Heart left ventricle (tissue), 13 donors: Measurements from ENCODE around the gene ST3GAL4.

Experiments
- POLR2A ChIP-seq, 2 donors: fragments of 450-650 bp; IDR thresholded peaks; one replicate each; pipeline ENCODE4 v1.6.1; 2017; ENCODE audit warnings: antibody characterized with exemption in 2 of 2, mild to moderate bottlenecking in 2 of 2, moderate library complexity in 2 of 2
- TF ChIP-seq, protein P1 (sequence below), 12 donors: fragments of 200-600 bp; sonication (generic) in 4 of 12; IDR thresholded peaks; one replicate each; pipeline versions ENCODE4 v1.5.0 to v1.8.0; 2018 to 2022; ENCODE audit warnings: antibody characterized with exemption in 12 of 12, mild to moderate bottlenecking in 5 of 12
- donor health status: ischemic (EF 13 %, LVEDD 7.1; RV severe dilation, severe dysfunction).
- donor health status: DM: no; HTN: yes; CAD: no.
- donor health status: DM: no; HTN: no; CAD: no.
- donor health status: ischemic (EF 25% LVEDD 6.9; RV normal size, moderate dysfunction).
- donor health status: ischemic (EF 25% LVEDD 5.7; RV mildly dilated, moderate dysfunction).
- donor health status: ischemic (EF 35%, LVEDD 5.7; RV mildly dilated, moderate dysfunction).
- donor health status: nonischemic (EF 11% LVEDD 7.7; RV severe dilation, severe dysfunction).
- donor health status: DM: yes; HTN: yes; CAD: no.
- donor health status: PGD.
- donor health status: ischemic (EF 29% LVEDD 5.4; RV normal size, mild dysfunction).
- donor health status: nonischemic (EF 23%, LVEDD 6.1; RV moderate dilation, normal function).

DNA sequence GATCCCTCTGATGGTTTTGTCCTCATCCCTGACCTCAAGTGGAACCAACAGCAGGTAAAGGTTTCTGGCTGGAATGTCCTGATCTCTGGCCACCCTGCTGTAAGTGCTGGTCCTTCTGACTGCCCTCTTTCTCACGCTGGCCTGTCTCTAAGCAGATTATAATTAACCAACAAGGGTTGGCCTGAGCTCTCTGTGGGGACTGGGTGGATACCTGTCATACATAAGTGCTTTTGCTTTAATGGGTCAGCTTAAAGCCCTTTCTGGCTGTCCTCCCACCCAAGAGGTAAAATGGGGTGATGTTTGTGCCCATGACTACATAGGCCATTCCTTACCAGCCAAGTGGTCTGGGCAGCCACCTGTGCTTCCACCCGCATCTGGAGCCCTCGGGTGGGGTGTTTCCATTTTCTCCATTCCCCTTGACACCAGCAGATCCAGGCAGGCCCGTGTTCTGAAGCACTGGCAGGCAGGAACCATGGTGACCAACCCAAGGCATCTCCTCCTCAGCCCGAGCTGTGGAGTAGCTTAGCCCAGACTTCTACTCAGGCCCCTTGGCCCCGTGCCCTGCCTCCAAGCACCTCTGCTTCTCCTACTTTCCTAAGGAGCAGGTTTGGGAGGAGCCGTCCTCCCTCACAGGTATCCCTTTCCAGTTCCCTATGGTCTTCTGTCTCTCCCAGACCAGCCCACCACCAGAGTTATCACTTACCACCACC, 17.0 kb upstream of the ST3GAL4 start:
- TF ChIP-seq POLR2A (IDR thresholded peaks at IDR 0.05), result no peak
- TF ChIP-seq, protein P1, sequence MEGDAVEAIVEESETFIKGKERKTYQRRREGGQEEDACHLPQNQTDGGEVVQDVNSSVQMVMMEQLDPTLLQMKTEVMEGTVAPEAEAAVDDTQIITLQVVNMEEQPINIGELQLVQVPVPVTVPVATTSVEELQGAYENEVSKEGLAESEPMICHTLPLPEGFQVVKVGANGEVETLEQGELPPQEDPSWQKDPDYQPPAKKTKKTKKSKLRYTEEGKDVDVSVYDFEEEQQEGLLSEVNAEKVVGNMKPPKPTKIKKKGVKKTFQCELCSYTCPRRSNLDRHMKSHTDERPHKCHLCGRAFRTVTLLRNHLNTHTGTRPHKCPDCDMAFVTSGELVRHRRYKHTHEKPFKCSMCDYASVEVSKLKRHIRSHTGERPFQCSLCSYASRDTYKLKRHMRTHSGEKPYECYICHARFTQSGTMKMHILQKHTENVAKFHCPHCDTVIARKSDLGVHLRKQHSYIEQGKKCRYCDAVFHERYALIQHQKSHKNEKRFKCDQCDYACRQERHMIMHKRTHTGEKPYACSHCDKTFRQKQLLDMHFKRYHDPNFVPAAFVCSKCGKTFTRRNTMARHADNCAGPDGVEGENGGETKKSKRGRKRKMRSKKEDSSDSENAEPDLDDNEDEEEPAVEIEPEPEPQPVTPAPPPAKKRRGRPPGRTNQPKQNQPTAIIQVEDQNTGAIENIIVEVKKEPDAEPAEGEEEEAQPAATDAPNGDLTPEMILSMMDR (IDR thresholded peaks at IDR 0.05), result no peak
